ENCODE measurements around the gene CCDC171. TPM values are rescaled to one million over a fixed set of nuclear protein-coding genes. Genes with fewer than 3 reads are reported as not detected.

CCDC171 gene
- total RNA-seq, 1 donor from 2014 or later = 5.4 TPM

DNA sequence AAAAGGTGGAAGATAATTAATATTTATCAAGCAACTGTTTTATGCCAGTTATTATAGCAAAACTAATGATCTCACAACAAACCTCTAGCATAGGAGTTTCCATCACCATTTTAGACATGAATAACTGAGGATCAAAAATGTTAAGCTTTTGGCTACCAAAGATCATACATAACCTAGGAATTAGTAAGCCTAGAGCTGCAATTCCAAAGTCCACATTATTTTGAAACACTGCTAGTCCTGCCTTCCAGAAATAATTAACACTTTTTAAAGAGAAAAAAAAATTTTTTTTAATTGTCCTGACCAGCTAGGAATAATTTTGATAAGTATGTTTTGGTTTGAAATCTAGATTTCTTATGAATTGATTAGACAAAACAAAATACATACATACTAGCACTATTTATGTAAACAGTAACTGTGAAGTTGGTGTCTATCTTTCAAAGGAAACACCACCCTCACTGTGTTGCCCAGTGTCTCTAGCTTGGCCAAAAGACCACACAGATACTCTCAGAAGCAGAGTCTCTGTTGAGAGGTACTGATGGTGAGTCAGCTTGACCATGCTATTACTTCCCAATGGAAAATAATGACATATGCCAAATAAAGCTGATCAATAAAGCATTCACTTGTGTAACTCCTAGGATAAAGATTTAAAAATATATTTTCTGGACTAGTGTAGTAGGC, 422.4 kb downstream of the CCDC171 start:
- no peaks in the 10 kb centered on the region for H3K9me3 Mint-ChIP-seq (ENCODE audit: unreplicated experiment)
- no peak overlapping the region for H3K27ac Mint-ChIP-seq (ENCODE audit: unreplicated experiment)
- no peaks in the 10 kb centered on the region for H3K27me3 Mint-ChIP-seq (ENCODE audit: unreplicated experiment)
- no peak overlapping the region for H3K4me3 Mint-ChIP-seq (ENCODE audit: unreplicated experiment)
- H3K4me1 Mint-ChIP-seq (ENCODE audit: unreplicated experiment) = no peaks in the 10 kb centered on the region
- DNase-seq (ENCODE audit: extremely low spot score, unreplicated experiment) = no peak
- TF ChIP-seq, protein P1, sequence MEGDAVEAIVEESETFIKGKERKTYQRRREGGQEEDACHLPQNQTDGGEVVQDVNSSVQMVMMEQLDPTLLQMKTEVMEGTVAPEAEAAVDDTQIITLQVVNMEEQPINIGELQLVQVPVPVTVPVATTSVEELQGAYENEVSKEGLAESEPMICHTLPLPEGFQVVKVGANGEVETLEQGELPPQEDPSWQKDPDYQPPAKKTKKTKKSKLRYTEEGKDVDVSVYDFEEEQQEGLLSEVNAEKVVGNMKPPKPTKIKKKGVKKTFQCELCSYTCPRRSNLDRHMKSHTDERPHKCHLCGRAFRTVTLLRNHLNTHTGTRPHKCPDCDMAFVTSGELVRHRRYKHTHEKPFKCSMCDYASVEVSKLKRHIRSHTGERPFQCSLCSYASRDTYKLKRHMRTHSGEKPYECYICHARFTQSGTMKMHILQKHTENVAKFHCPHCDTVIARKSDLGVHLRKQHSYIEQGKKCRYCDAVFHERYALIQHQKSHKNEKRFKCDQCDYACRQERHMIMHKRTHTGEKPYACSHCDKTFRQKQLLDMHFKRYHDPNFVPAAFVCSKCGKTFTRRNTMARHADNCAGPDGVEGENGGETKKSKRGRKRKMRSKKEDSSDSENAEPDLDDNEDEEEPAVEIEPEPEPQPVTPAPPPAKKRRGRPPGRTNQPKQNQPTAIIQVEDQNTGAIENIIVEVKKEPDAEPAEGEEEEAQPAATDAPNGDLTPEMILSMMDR (IDR thresholded peaks at IDR 0.05) = no peak
- H3K36me3 Mint-ChIP-seq (ENCODE audit: unreplicated experiment) = peaks cover 2% of the 10 kb centered on the region

GRCh38 chr9:15977438-15977837, 424.6 kb downstream of the CCDC171 start:
- H3K9me3 Mint-ChIP-seq (ENCODE audit: unreplicated experiment) = no peaks in the 10 kb centered on the region
- no peak overlapping the region for H3K27ac Mint-ChIP-seq (ENCODE audit: unreplicated experiment)
- peaks cover 17% of the 10 kb centered on the region for H3K4me1 Mint-ChIP-seq (ENCODE audit: unreplicated experiment)
- no peak overlapping the region for H3K4me3 Mint-ChIP-seq (ENCODE audit: unreplicated experiment)
- H3K36me3 Mint-ChIP-seq (ENCODE audit: unreplicated experiment) = peaks cover 2% of the 10 kb centered on the region
- TF ChIP-seq, protein P1 (IDR thresholded peaks at IDR 0.05) = no peak
- DNase-seq (ENCODE audit: extremely low spot score, unreplicated experiment) = no peak
- no peaks in the 10 kb centered on the region for H3K27me3 Mint-ChIP-seq (ENCODE audit: unreplicated experiment)

DNA sequence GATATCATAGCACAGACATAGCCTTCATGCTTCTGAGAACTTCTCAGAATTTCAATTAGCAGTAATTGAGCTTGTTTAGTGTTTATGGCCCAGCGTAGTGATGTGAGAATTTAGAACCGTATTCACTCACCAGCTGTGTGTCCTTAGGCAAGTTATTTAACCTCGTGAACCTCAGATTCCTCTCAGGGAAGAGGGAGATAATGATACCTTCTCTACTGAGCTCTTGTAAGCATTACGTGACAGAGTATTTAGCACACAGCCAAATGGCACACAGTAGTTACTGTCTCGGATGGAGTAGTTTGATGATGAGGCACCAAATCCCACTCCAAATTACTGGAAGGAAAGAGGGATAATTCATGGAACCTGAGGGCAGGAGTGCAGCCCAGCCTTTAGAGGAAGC, 429.3 kb downstream of the CCDC171 start:
- H3K4me1 Mint-ChIP-seq (ENCODE audit: unreplicated experiment) = peaks cover 24% of the 10 kb centered on the region
- no peaks in the 10 kb centered on the region for H3K36me3 Mint-ChIP-seq (ENCODE audit: unreplicated experiment)
- no peaks in the 10 kb centered on the region for H3K9me3 Mint-ChIP-seq (ENCODE audit: unreplicated experiment)
- no peak overlapping the region for H3K4me3 Mint-ChIP-seq (ENCODE audit: unreplicated experiment)
- TF ChIP-seq, protein P1 (IDR thresholded peaks at IDR 0.05) = no peak
- DNase-seq (ENCODE audit: extremely low spot score, unreplicated experiment) = no peak
- no peaks in the 10 kb centered on the region for H3K27me3 Mint-ChIP-seq (ENCODE audit: unreplicated experiment)
- H3K27ac Mint-ChIP-seq (ENCODE audit: unreplicated experiment) = peak overlapping the region; percentile 75

DNA sequence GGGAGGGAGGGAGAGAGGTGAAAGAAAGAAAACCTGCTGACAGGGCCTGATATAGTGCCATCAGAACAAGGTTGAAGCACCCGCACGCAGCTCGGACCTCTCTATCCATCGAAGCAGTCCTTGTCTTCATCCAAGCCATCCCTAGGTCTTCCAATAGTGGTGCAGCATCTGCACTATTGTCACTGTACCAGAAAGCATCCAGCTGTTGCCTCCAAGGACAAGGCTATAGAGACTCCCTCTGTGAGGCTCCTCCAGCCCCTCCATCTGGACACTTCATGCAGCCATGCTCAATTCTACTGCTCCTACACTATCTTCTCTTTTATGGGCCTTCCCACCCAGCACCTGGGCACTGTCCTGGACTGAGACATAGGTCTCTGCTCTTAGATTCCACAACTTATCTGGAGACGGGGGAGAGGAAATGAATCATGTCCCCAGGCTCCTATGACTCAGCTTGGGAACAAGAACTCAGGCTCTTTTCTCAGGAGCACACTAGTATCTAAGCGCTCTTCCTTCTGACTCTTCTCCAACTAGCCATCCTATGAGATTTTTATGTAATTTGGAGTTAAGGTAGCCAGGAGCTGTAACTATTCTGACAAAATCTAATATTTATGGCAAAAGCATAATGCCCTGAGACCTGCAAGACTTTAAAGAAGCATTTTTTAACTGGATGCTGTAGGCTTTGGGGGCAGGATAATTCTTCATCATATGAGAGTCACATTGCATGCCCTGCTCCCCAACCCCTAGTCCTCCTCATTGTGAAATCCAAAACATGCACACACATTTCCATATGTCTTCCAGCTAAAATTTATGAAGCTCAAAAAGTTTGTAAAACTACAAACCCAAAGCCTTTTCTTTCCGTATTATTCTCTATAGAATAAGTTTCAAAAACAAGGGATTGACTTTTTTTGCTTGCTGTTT, 446.8 kb downstream of the CCDC171 start:
- H3K4me3 Mint-ChIP-seq (ENCODE audit: unreplicated experiment) = no peak overlapping the region
- no peaks in the 10 kb centered on the region for H3K27me3 Mint-ChIP-seq (ENCODE audit: unreplicated experiment)
- TF ChIP-seq, protein P1 (IDR thresholded peaks at IDR 0.05) = no peak
- H3K36me3 Mint-ChIP-seq (ENCODE audit: unreplicated experiment) = no peaks in the 10 kb centered on the region
- DNase-seq (ENCODE audit: extremely low spot score, unreplicated experiment) = no peak
- peaks cover 11% of the 10 kb centered on the region for H3K9me3 Mint-ChIP-seq (ENCODE audit: unreplicated experiment)
- peaks cover 23% of the 10 kb centered on the region for H3K4me1 Mint-ChIP-seq (ENCODE audit: unreplicated experiment)
- H3K27ac Mint-ChIP-seq (ENCODE audit: unreplicated experiment) = peak overlapping the region; percentile 50

- Mint-ChIP-seq H3K4me1 (ENCODE audit: unreplicated experiment) (peaks cover 23% of the 10 kb centered on the region), H3K27ac (ENCODE audit: unreplicated experiment) (peak overlapping the region; percentile 58), H3K27me3 (ENCODE audit: unreplicated experiment) (no peaks in the 10 kb centered on the region), H3K4me3 (ENCODE audit: unreplicated experiment) (no peak overlapping the region), H3K9me3 (ENCODE audit: unreplicated experiment) (peaks cover 2% of the 10 kb centered on the region), H3K36me3 (ENCODE audit: unreplicated experiment) (no peaks in the 10 kb centered on the region)
- DNase-seq (ENCODE audit: extremely low spot score, unreplicated experiment) = no peak
- TF ChIP-seq, protein P1 (IDR thresholded peaks at IDR 0.05) = no peak
Measured at GRCh38 chr9:16000811-16001210, 448.0 kb downstream of the CCDC171 start.

Data from osteocyte (in vitro differentiated cells).